Suprapubic skin (tissue), 4 donors: ENCODE data around the gene OSTC. TPM values are rescaled to one million over a fixed set of nuclear protein-coding genes. Genes with fewer than 3 reads are reported as not detected.

Experiments used
- DNase-seq, 2 donors: peaks; one replicate each; pipeline ENCODE4 v3.0.0-alpha.2; 2019; ENCODE audit warnings: low spot score in 2 of 2
- H3K27ac ChIP-seq: fragments of 200-600 bp; sonication (generic); one replicate; pipeline ENCODE4 v1.5.1; 2019
- H3K27me3 ChIP-seq: fragments of 200-600 bp; sonication (generic); one replicate; pipeline ENCODE4 v1.5.1; 2019
- H3K36me3 ChIP-seq: fragments of 200-600 bp; sonication (generic); one replicate; pipeline ENCODE4 v1.5.1; 2019
- H3K4me1 ChIP-seq: fragments of 200-600 bp; sonication (generic); one replicate; pipeline ENCODE4 v1.5.1; 2019
- H3K4me3 ChIP-seq: fragments of 200-600 bp; sonication (generic); one replicate; pipeline ENCODE4 v1.5.1; 2019; ENCODE audit warnings: mild to moderate bottlenecking
- H3K9me3 ChIP-seq: fragments of 200-600 bp; sonication (generic); one replicate; pipeline ENCODE4 v1.5.1; 2019
- EP300 ChIP-seq: sonication (generic); formaldehyde crosslinking; IDR thresholded peaks from one replicate; pipeline ENCODE4 v1.6.1; 2017; ENCODE audit warnings: antibody characterized with exemption
- POLR2A ChIP-seq, 2 donors: fragments of 450-650 bp; IDR thresholded peaks; one replicate each; pipeline ENCODE4 v1.6.1; 2017; ENCODE audit warnings: antibody characterized with exemption in 2 of 2, mild to moderate bottlenecking in 2 of 2, moderate library complexity in 2 of 2
- POLR2AphosphoS5 ChIP-seq, 3 donors: sonication (generic); formaldehyde crosslinking; IDR thresholded peaks; one replicate each; pipeline ENCODE4 v1.6.1; 2017; ENCODE audit warnings: antibody characterized with exemption in 3 of 3
- WGBS: methylation state at CpG from one replicate; pipeline ENCODE4 v1.1.5; 2018; 5-methylcytosine and 5-hydroxymethylcytosine counted together
- total RNA-seq, 4 donors: library from RNA; depleted of rRNA; stranded (reverse); fragments of >200 nt; gene quantifications; one replicate each; pipeline ENCODE4 v1.1.0, GENCODE V29; 2016
- TF ChIP-seq, protein P1 (sequence below), 2 donors: fragments of 200-600 bp in 1 of 2; fragments of 450-650 bp in 1 of 2; sonication (generic) in 1 of 2; IDR thresholded peaks; one replicate each; pipeline ENCODE4 v1.5.1; 2016 to 2019; ENCODE audit warnings: antibody characterized with exemption in 2 of 2, mild to moderate bottlenecking in 1 of 2, moderate library complexity in 1 of 2

The OSTC gene
- total RNA-seq, 4 donors from 2014 or later, result 23.7 to 60.2 (median 39.4) TPM

DNA sequence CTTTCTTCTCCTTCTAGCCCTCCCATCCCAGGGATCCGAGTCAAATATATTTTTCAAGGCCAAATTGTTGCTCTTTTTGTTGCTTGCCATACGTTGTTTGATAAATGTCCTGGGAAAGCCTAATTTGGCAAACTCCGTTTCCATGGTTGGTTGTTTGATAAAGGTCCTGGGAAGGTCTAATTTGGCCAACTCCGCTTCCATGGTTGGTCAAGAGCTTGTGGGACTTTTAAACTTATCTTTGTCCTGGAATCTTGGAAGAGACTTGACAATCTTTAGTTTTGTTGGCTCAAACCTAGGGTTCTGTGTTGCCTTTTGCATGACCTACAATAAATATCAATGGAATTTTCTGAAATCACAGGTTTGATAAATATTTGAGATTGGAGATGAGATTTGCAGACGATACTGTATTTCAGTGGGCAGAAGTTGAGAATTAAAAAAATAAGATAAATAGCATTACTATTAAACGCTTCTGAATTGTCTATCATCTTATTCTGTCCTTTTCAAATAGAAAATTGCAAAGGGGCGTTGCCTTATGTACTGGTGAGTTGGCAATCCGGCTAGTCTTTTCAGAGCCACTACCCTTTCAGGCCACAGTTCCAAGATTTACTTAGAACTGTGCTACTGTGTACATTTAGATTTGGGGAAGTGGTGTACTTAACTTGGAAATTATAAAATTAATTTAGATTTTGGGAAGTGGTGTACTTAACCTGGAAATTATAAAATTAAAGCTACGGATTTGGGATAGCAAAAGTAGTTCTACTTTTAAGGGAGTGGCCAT is 804 bp downstream of the OSTC start:
- no peaks in the 10 kb centered on the region for H3K27me3 ChIP-seq
- WGBS, result 3% methylated on average over 9 of the region's 9 CpGs
- peaks cover 28% of the 10 kb centered on the region for H3K4me1 ChIP-seq
- TF ChIP-seq EP300 (no peak), POLR2AphosphoS5 (IDR thresholded peaks at IDR 0.05) (no peak), POLR2A (IDR thresholded peaks at IDR 0.05) (no peak)
- TF ChIP-seq, protein P1, sequence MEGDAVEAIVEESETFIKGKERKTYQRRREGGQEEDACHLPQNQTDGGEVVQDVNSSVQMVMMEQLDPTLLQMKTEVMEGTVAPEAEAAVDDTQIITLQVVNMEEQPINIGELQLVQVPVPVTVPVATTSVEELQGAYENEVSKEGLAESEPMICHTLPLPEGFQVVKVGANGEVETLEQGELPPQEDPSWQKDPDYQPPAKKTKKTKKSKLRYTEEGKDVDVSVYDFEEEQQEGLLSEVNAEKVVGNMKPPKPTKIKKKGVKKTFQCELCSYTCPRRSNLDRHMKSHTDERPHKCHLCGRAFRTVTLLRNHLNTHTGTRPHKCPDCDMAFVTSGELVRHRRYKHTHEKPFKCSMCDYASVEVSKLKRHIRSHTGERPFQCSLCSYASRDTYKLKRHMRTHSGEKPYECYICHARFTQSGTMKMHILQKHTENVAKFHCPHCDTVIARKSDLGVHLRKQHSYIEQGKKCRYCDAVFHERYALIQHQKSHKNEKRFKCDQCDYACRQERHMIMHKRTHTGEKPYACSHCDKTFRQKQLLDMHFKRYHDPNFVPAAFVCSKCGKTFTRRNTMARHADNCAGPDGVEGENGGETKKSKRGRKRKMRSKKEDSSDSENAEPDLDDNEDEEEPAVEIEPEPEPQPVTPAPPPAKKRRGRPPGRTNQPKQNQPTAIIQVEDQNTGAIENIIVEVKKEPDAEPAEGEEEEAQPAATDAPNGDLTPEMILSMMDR (IDR thresholded peaks at IDR 0.05), result no peak
- H3K36me3 ChIP-seq, result peaks cover under 1% of the 10 kb centered on the region
- peak overlapping the region; percentile 90 for H3K4me3 ChIP-seq
- H3K27ac ChIP-seq, result peak overlapping the region; percentile 92
- DNase-seq, result no peak
- H3K9me3 ChIP-seq, result no peaks in the 10 kb centered on the region

DNA sequence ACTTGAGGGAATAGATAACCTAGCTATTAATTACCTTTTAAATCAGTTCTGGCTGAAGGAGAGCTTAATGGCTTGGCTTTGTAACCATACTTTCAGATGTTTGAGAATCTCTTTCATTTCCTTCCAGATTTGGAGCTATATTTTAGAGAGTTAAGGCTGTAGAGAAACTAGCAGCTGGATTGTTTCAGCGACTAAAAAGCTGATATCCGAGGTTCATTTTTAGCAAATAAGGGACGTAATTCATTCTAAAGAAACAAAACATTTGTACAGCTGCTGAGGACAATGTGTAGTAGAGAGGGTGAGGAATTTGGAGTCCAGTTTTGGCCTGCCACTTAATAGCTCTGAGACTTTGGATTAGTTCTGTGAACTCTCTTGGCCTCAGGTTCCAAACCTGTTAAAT is 12.2 kb downstream of the OSTC start:
- Histone ChIP-seq H3K4me3 (no peak overlapping the region), H3K27me3 (no peaks in the 10 kb centered on the region), H3K27ac (no peak overlapping the region), H3K4me1 (no peaks in the 10 kb centered on the region), H3K36me3 (peaks cover 60% of the 10 kb centered on the region), H3K9me3 (no peaks in the 10 kb centered on the region)
- TF ChIP-seq, protein P1 (IDR thresholded peaks at IDR 0.05), result no peak
- TF ChIP-seq EP300 (no peak), POLR2A (IDR thresholded peaks at IDR 0.05) (no peak), POLR2AphosphoS5 (IDR thresholded peaks at IDR 0.05) (no peak)
- DNase-seq, result no peak
- WGBS, result 81% methylated on average over 3 of the region's 3 CpGs

DNA sequence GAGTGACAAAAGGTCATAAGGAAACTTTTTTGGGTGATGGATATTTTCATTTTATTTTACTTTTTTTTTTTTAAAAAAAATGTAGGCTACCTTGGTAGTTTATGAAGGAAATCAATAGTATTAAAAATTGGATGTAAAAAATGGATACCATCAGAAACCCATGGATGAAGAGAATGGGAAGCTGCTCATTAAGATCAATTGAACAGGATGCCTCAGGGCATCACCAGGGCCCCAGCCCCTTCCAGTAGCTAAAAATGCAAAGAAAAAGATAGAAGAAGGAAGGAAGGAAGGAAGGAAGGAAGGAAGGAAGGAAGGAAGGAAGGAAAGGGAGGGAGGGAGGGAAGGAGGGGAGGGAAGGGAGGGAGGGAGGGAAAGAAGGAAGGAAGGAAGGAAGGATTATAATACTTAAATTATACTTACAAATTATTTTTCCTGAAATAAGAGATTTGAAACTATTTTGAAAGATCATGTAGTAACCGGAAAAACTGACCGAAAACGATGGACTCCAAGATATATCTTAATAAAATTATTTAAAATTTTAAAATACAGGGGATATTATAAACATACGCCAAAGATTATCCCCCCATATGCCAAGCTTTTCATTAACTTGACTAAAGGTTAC is 24.1 kb downstream of the OSTC start:
- no peaks in the 10 kb centered on the region for H3K9me3 ChIP-seq
- H3K27ac ChIP-seq, result no peak overlapping the region
- no peak for DNase-seq
- H3K4me1 ChIP-seq, result no peaks in the 10 kb centered on the region
- TF ChIP-seq POLR2AphosphoS5 (IDR thresholded peaks at IDR 0.05), result no peak
- no peak for TF ChIP-seq POLR2A (IDR thresholded peaks at IDR 0.05)
- no peak for TF ChIP-seq EP300
- TF ChIP-seq, protein P1 (IDR thresholded peaks at IDR 0.05), result no peak
- WGBS, result 71% methylated on average over 4 of the region's 4 CpGs
- no peak overlapping the region for H3K4me3 ChIP-seq
- no peaks in the 10 kb centered on the region for H3K27me3 ChIP-seq
- no peaks in the 10 kb centered on the region for H3K36me3 ChIP-seq

DNA sequence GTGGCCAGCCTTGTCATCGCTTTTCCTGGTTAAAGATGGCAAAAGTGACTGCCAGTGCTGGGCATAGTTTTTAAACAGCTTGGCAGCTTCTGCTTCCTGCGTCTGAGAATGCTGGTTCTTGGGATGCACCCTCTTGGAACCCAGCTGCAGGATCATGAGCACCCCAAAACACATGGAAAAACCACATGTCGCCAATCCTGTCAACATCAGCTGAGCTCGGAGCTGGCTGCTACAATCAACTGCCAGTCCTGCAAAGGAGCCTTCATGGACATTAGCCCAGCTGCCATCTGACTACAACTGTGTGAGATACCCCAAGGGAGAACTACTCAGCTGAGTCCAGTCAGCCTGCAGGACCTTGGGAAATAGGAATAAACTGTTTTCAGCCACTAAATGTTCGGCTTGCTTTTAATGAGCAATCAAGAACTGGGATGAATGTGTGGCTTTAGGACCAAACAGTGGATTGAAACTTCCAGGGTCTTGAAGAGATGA is 31.0 kb downstream of the OSTC start:
- H3K9me3 ChIP-seq, result no peaks in the 10 kb centered on the region

DNA sequence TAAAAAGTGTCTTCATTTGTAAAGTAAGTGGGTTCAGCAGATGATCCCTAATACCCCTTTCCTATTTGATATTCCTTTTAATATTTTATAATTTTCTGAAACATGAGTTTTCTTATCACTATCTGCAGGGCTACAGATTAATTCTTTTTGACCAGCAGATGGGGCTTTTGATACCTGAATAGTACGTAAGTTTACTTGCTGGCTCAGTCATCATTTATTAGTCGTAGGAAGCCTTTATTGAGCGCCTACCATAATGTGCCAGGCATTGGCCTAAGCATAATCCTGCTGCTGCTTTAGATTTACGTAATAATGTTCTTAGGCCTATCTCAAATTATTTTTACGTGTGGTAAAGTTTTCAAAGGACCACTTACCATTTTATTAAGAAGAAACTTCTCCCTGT is 33.1 kb downstream of the OSTC start:
- Histone ChIP-seq H3K9me3 (no peaks in the 10 kb centered on the region), H3K36me3 (no peaks in the 10 kb centered on the region), H3K4me3 (no peak overlapping the region), H3K4me1 (no peaks in the 10 kb centered on the region), H3K27ac (no peak overlapping the region), H3K27me3 (no peaks in the 10 kb centered on the region)
- no peak for DNase-seq
- TF ChIP-seq, protein P1 (IDR thresholded peaks at IDR 0.05), result no peak
- TF ChIP-seq POLR2A (IDR thresholded peaks at IDR 0.05), result no peak
- TF ChIP-seq EP300, result no peak
- no peak for TF ChIP-seq POLR2AphosphoS5 (IDR thresholded peaks at IDR 0.05)
- WGBS, result 18% methylated on average over 5 of the region's 5 CpGs

More for the DNA sequence above, 31.0 kb downstream of the OSTC start:
- Histone ChIP-seq H3K4me3 (no peak overlapping the region), H3K27me3 (no peaks in the 10 kb centered on the region), H3K4me1 (no peaks in the 10 kb centered on the region), H3K36me3 (no peaks in the 10 kb centered on the region), H3K27ac (no peak overlapping the region)
- WGBS, result 62% methylated on average over 4 of the region's 5 CpGs
- no peak for TF ChIP-seq POLR2A (IDR thresholded peaks at IDR 0.05)
- no peak for TF ChIP-seq EP300
- TF ChIP-seq, protein P1 (IDR thresholded peaks at IDR 0.05), result no peak
- TF ChIP-seq POLR2AphosphoS5 (IDR thresholded peaks at IDR 0.05), result no peak
- no peak for DNase-seq
